OCI-LY3 (cell line): ENCODE data around the gene LRP1B.

Experiments used
- H2AFZ ChIP-seq: fragments of 200-600, 300-600 bp; shearing (Covaris generic); 2 replicates; pipeline ENCODE4 v1.6.0; 2014; ENCODE audit warnings: antibody characterized with exemption, low read depth, low read length
- H3K27ac ChIP-seq: fragments of 200-600, 300-600 bp; sonication (generic); 2 replicates; pipeline ENCODE4 v1.5.1; 2014; ENCODE audit warnings: mild to moderate bottlenecking, low read length, moderate library complexity, mixed read lengths
- H3K27me3 ChIP-seq: fragments of 200-600, 300-600 bp; sonication (generic); 2 replicates; pipeline ENCODE4 v1.6.1; 2014; ENCODE audit warnings: low read depth, low read length, mixed read lengths
- H3K36me3 ChIP-seq: fragments of 200-600, 300-600 bp; sonication (generic); replicated peaks from 2 replicates; pipeline ENCODE3; 2014; ENCODE audit warnings: low read depth, low read length, mixed read lengths
- H3K4me1 ChIP-seq: fragments of 300-600, 200-600 bp; sonication (generic); 2 replicates; pipeline ENCODE4 v1.6.1; 2014; ENCODE audit warnings: low read length, mixed read lengths
- H3K4me2 ChIP-seq: fragments of 200-600, 300-600 bp; sonication (generic); 2 replicates; pipeline ENCODE4 v1.6.1; 2014; ENCODE audit warnings: low read length, mixed read lengths
- H3K4me3 ChIP-seq: fragments of 300-600, 200-600 bp; sonication (generic); 2 replicates; pipeline ENCODE4 v1.5.1; 2014; ENCODE audit warnings: antibody characterized with exemption, mild to moderate bottlenecking, low read length, moderate library complexity
- H3K79me2 ChIP-seq: fragments of 300-600, 200-600 bp; shearing (Covaris generic); 2 replicates; pipeline ENCODE4 v1.6.1; 2014; ENCODE audit warnings: mild to moderate bottlenecking, low read length, mixed read lengths
- H3K9ac ChIP-seq: fragments of 300-600, 200-600 bp; shearing (Covaris generic); 2 replicates; pipeline ENCODE4 v1.6.0; 2014; ENCODE audit warnings: mild to moderate bottlenecking, low read length, moderate library complexity
- H3K9me3 ChIP-seq: fragments of 200-600, 300-600 bp; shearing (Covaris generic); 2 replicates; pipeline ENCODE4 v1.6.1; 2014; ENCODE audit warnings: low read length, mixed read lengths; ENCODE audit not compliant: insufficient read depth
- H4K20me1 ChIP-seq: fragments of 200-600, 300-600 bp; sonication (generic); 2 replicates; pipeline ENCODE4 v1.6.1; 2016; ENCODE audit warnings: low read length, mixed read lengths; ENCODE audit not compliant: insufficient read depth
- CTCF ChIP-seq: fragments of 200-600, 300-600 bp; sonication (generic); IDR thresholded peaks from 2 replicates; pipeline ENCODE4 v1.5.1; 2014; ENCODE audit warnings: antibody characterized with exemption, low read length, low read depth
- EZH2phosphoT487 ChIP-seq: fragments of 200-600 bp; shearing (Covaris generic); IDR thresholded peaks from 2 replicates; pipeline ENCODE4 v1.6.1; 2018; ENCODE audit warnings: antibody characterized with exemption, mixed run types, low read depth

Gene LRP1B

GRCh38 chr2:141766225-141766624, 364.6 kb downstream of the LRP1B start:
- TF ChIP-seq EZH2phosphoT487 (no peak), CTCF (no peak)
- Histone ChIP-seq H3K27ac (no peak overlapping the region), H3K4me2 (no peak overlapping the region), H3K4me3 (no peak overlapping the region), H3K4me1 (no peaks in the 10 kb centered on the region), H3K27me3 (no peaks in the 10 kb centered on the region), H3K9me3 (no peaks in the 10 kb centered on the region), H2AFZ (peak overlapping the region; percentile 6; the same call in 1 of the 2 replicates), H4K20me1 (no peaks in the 10 kb centered on the region), H3K36me3 (no peaks in the 10 kb centered on the region), H3K9ac (no peak overlapping the region), H3K79me2 (no peaks in the 10 kb centered on the region)

DNA sequence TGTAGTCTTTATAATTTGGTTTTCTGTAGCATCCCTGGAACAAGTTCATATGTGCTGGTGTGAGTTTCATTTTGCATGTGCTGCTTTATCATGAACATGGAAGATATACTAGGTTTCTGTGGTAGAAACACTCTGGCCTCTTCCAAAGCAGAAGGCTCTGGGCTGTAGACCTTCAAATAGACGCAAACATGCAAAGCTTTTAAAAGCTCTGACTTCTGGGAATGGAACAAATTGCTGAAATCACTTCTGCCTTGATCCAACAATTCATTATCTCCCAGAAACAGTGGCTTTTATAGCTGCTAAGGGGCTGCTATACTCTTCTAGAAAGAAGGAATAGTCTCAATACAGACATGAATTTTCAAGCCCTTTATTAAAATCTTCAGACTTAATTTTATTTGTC, 382.2 kb downstream of the LRP1B start:
- H3K4me2 ChIP-seq = no peak overlapping the region
- no peaks in the 10 kb centered on the region for H3K36me3 ChIP-seq
- no peaks in the 10 kb centered on the region for H3K27me3 ChIP-seq
- H3K9me3 ChIP-seq = no peaks in the 10 kb centered on the region
- no peak overlapping the region for H3K27ac ChIP-seq
- no peak overlapping the region for H3K9ac ChIP-seq
- TF ChIP-seq CTCF (no peak), EZH2phosphoT487 (no peak)
- no peak overlapping the region for H3K4me3 ChIP-seq
- H3K79me2 ChIP-seq = no peaks in the 10 kb centered on the region
- no peaks in the 10 kb centered on the region for H4K20me1 ChIP-seq
- no peak overlapping the region for H2AFZ ChIP-seq
- H3K4me1 ChIP-seq = no peaks in the 10 kb centered on the region

DNA sequence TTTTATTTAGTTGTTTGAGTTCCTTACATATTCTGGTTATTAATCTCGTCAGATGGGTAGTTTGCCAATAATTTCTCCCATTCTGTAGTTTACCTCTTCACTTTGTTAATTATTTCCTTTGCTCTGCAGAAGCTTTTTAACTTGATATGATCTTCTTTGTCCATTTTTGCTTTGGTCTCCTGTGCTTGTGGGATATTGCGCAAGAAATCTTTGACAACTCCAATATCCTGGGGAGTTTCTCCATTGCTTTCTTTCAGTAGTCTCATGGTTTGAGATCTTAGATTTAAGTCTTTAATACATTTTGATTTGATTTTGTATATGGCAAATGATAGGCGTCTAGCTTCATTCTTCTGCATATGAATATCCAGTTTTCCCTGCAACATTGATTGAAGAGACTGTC, 389.2 kb downstream of the LRP1B start:
- Histone ChIP-seq H3K27me3 (no peaks in the 10 kb centered on the region), H3K27ac (no peak overlapping the region), H2AFZ (no peak overlapping the region), H4K20me1 (no peaks in the 10 kb centered on the region), H3K9ac (no peak overlapping the region), H3K4me1 (no peaks in the 10 kb centered on the region), H3K36me3 (no peaks in the 10 kb centered on the region), H3K9me3 (no peaks in the 10 kb centered on the region), H3K79me2 (no peaks in the 10 kb centered on the region), H3K4me2 (no peak overlapping the region), H3K4me3 (no peak overlapping the region)
- TF ChIP-seq EZH2phosphoT487 (no peak), CTCF (no peak)

DNA sequence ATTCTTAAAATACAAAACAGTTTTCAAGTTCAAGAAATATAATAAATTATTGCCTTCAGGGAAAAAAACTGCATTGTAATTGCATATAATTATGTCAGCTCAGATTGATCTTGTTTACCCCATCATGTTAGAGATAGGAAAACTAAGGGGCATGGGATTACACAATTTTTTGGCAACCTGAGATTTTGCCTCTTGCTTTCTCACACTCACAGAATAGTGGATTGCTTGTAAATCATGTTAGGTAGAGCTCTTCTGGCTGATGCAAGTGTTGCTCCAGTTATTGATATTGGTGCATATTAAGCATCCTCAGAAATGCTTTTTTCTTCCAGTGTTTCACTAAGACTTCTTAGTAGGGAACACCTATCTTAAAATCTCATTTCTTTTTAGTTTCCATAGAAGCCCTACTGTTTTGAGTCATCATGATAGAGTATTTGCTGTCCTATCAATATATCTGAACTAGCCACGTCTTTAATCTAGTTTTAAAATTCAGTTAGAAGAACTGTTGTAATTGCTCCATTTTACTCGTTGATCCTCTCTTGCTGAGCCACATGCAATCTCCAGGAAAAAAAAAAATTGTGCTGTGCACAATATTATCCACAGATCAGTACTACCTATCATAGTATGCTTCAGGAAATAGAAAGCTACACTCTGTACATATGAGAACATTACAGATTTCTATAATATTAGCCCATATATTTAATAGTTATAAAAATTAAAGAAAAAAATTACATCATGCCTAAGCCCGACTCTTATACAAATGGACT, 393.1 kb downstream of the LRP1B start:
- no peak for TF ChIP-seq EZH2phosphoT487
- TF ChIP-seq CTCF = no peak
- Histone ChIP-seq H2AFZ (no peak overlapping the region), H3K27ac (no peak overlapping the region), H3K4me1 (peaks cover 2% of the 10 kb centered on the region; the same call in 1 of the 2 replicates), H3K4me3 (no peak overlapping the region), H3K79me2 (no peaks in the 10 kb centered on the region), H4K20me1 (no peaks in the 10 kb centered on the region), H3K27me3 (no peaks in the 10 kb centered on the region), H3K36me3 (no peaks in the 10 kb centered on the region), H3K9me3 (no peaks in the 10 kb centered on the region), H3K4me2 (no peak overlapping the region), H3K9ac (no peak overlapping the region)
